Measurements from ENCODE around the gene PROM2.

The PROM2 gene

GRCh38 chr2:95294579-95295250 lies 20.5 kb downstream of the PROM2 start:
- no peak for DNase-seq (ENCODE audit: low read depth)
- no peak overlapping the region for H3K4me3 ChIP-seq (replicated peaks; ENCODE audit: low read depth, low read length)
- TF ChIP-seq CTCF (IDR thresholded peaks at IDR 0.05; ENCODE audit: low read length, missing control alignments), result no peak

GRCh38 chr2:95295376-95295775 lies 21.1 kb downstream of the PROM2 start:
- no peak for TF ChIP-seq CTCF (IDR thresholded peaks at IDR 0.05; ENCODE audit: low read length, missing control alignments)
- DNase-seq (ENCODE audit: low read depth), result no peak

GRCh38 chr2:95296011-95296410 lies 21.8 kb downstream of the PROM2 start:
- DNase-seq (ENCODE audit: low read depth), result no peak
- no peak for TF ChIP-seq CTCF (IDR thresholded peaks at IDR 0.05; ENCODE audit: low read length, missing control alignments)
- H3K4me3 ChIP-seq (replicated peaks; ENCODE audit: low read depth, low read length), result no peak overlapping the region

More at GRCh38 chr2:95295376-95295775, 21.1 kb downstream of the PROM2 start:
- H3K4me3 ChIP-seq (replicated peaks; ENCODE audit: low read depth, low read length), result no peak overlapping the region

- no peak within 1 kb of the TSS for H3K4me3 ChIP-seq (replicated peaks; ENCODE audit: low read depth, low read length)
- no peak for TF ChIP-seq CTCF (IDR thresholded peaks at IDR 0.05; ENCODE audit: low read length, missing control alignments)
- no peak for DNase-seq (ENCODE audit: low read depth)
These were observed 22.7 kb downstream of the PROM2 start, which contains the start of gene KCNIP3 for GRCh38 chr2:95296880-95297487. TSS of gene KCNIP3 (plus strand) at chr2:95297347. CDS start at chr2:95297439, 92 bp downstream.

GRCh38 chr2:95297639-95298395 lies 23.6 kb downstream of the PROM2 start:
- no peak overlapping the region for H3K4me3 ChIP-seq (replicated peaks; ENCODE audit: low read depth, low read length)
- no peak for DNase-seq (ENCODE audit: low read depth)
- no peak for TF ChIP-seq CTCF (IDR thresholded peaks at IDR 0.05; ENCODE audit: low read length, missing control alignments)

- DNase-seq (ENCODE audit: low read depth), result no peak
- no peak overlapping the region for H3K4me3 ChIP-seq (replicated peaks; ENCODE audit: low read depth, low read length)
- no peak for TF ChIP-seq CTCF (IDR thresholded peaks at IDR 0.05; ENCODE audit: low read length, missing control alignments)
These were observed 24.4 kb downstream of the PROM2 start for GRCh38 chr2:95298486-95299111.

Measured in fibroblast of pulmonary artery (primary cell).